HUDEP-2 (cell line): ENCODE measurements around the gene PAPSS2.
A peak's percentile ranks its signal among the peaks of the same experiment; 100 is the strongest.
"Not testable (repeated sequence)": the region's sequence is repeated elsewhere in the genome, so short reads cannot be mapped to it uniquely, and the experiment has no call there.

Experiments used
- DNase-seq, 76 experiments: peaks; one replicate each; lab custom pipeline; 2025; ENCODE audit not compliant: unreplicated experiment in 76 of 76; lab: John Stamatoyannopoulos, UW

Gene PAPSS2

GRCh38 chr10:87642486-87642885 is 17.2 kb upstream of the PAPSS2 start:
- DNase-seq = no peak

GRCh38 chr10:87642988-87643387 is 16.7 kb upstream of the PAPSS2 start:
- DNase-seq = no peak

- DNase-seq = no peak
Measured at GRCh38 chr10:87643920-87644319, 15.8 kb upstream of the PAPSS2 start.

GRCh38 chr10:87644500-87644899 is 15.2 kb upstream of the PAPSS2 start:
- DNase-seq = not testable (repeated sequence)

- no peak for DNase-seq
Measured at GRCh38 chr10:87646192-87646909, 13.3 kb upstream of the PAPSS2 start.

GRCh38 chr10:87646935-87647334 is 12.7 kb upstream of the PAPSS2 start:
- DNase-seq = no peak

- no peak for DNase-seq
Measured at GRCh38 chr10:87650838-87651589, 8.7 kb upstream of the PAPSS2 start.

GRCh38 chr10:87651801-87652200 is 7.9 kb upstream of the PAPSS2 start:
- DNase-seq = no peak

GRCh38 chr10:87652261-87652660 is 7.4 kb upstream of the PAPSS2 start:
- DNase-seq = no peak

- DNase-seq = no peak
Measured at GRCh38 chr10:87654212-87654611, 5.5 kb upstream of the PAPSS2 start.

GRCh38 chr10:87656431-87657072 is 3.1 kb upstream of the PAPSS2 start:
- DNase-seq = peak in 18 of 76 experiments; percentile 5 to 40 (median 18)

- DNase-seq = no peak
Measured at GRCh38 chr10:87657371-87657770, 2.3 kb upstream of the PAPSS2 start.

GRCh38 chr10:87658321-87658795 is 1.3 kb upstream of the PAPSS2 start:
- no peak for DNase-seq

GRCh38 chr10:87658858-87659555 is 671 bp upstream of the PAPSS2 start:
- DNase-seq = no peak

GRCh38 chr10:87660484-87661133 is 931 bp downstream of the PAPSS2 start:
- peak in 29 of 76 experiments; percentile 1 to 58 (median 15) for DNase-seq

GRCh38 chr10:87661861-87662785 is 2.4 kb downstream of the PAPSS2 start:
- DNase-seq = no peak

GRCh38 chr10:87664276-87664701 is 4.6 kb downstream of the PAPSS2 start:
- DNase-seq = no peak

GRCh38 chr10:87667493-87667892 is 7.8 kb downstream of the PAPSS2 start:
- DNase-seq = no peak

- DNase-seq = no peak
Measured at GRCh38 chr10:87668324-87669074, 8.8 kb downstream of the PAPSS2 start.
